Esophagus muscularis mucosa (tissue), 4 donors: ENCODE results near the gene HNRNPH1. TPM values are rescaled to one million over a fixed set of nuclear protein-coding genes. Genes with fewer than 3 reads are reported as not detected.
"Not testable (repeated sequence)": the region's sequence is repeated elsewhere in the genome, so short reads cannot be mapped to it uniquely, and the experiment has no call there.

Experiments used
- DNase-seq: peaks from one replicate; pipeline ENCODE4 v3.0.0-alpha.2; 2017; ENCODE audit errors: extremely low spot score
- H3K27ac ChIP-seq, 4 donors: fragments of 200-600 bp; sonication (generic); replicated peaks in 1 of 4; 1 replicate in 3 of 4; 2 replicates in 1 of 4; pipeline ENCODE4 v1.5.1; 2016 to 2019; ENCODE audit warnings: mild to moderate bottlenecking in 1 of 4
- H3K27me3 ChIP-seq, 4 donors: fragments of 200-600 bp; sonication (generic); one replicate each; pipeline versions ENCODE4 v1.5.1 to v1.6.0; 2016 to 2019
- H3K36me3 ChIP-seq, 4 donors: fragments of 200-600 bp; sonication (generic); one replicate each; pipeline ENCODE4 v1.5.1; 2016 to 2019
- H3K4me1 ChIP-seq, 4 donors: fragments of 200-600 bp; sonication (generic); one replicate each; pipeline ENCODE4 v1.5.1; 2016 to 2019
- H3K4me3 ChIP-seq, 4 donors: fragments of 200-600 bp; sonication (generic); 1 replicate in 2 of 4; 2 replicates in 2 of 4; pipeline ENCODE4 v1.5.1; 2016 to 2019; ENCODE audit warnings: mild to moderate bottlenecking in 4 of 4, moderate library complexity in 1 of 4
- H3K9me3 ChIP-seq, 4 donors: fragments of 200-600 bp; sonication (generic); 1 replicate in 3 of 4; 2 replicates in 1 of 4; pipeline ENCODE4 v1.5.1; 2016 to 2019
- CTCF ChIP-seq, 3 experiments: fragments of 200-600 bp in 2 of 3; fragments of 450-650 bp in 1 of 3; sonication (generic) in 2 of 3; IDR thresholded peaks; one replicate each; pipeline ENCODE4 v1.5.1; 2017 to 2019; ENCODE audit warnings: antibody characterized with exemption in 3 of 3, mild to moderate bottlenecking in 2 of 3, moderate library complexity in 1 of 3
- EP300 ChIP-seq: sonication (generic); formaldehyde crosslinking; IDR thresholded peaks from one replicate; pipeline ENCODE4 v1.6.1; 2017; ENCODE audit warnings: antibody characterized with exemption
- POLR2A ChIP-seq: fragments of 450-650 bp; IDR thresholded peaks from one replicate; pipeline ENCODE4 v1.6.1; 2017; ENCODE audit warnings: antibody characterized with exemption, moderate library complexity, mild to moderate bottlenecking, low read depth
- POLR2AphosphoS5 ChIP-seq, 2 donors: sonication (generic); formaldehyde crosslinking; IDR thresholded peaks; one replicate each; pipeline ENCODE4 v1.6.1; 2017; ENCODE audit warnings: antibody characterized with exemption in 2 of 2
- WGBS: methylation state at CpG from one replicate; pipeline ENCODE4 v1.1.5; 2018; 5-methylcytosine and 5-hydroxymethylcytosine counted together
- intact Hi-C: fragments of 100-400 bp; cut with DNase I; formaldehyde crosslinking; loops from one replicate; pipeline ENCODE4 v1.15.1; 2023
- total RNA-seq, 4 donors: library from RNA; depleted of rRNA; stranded (reverse); fragments of >200 nt; gene quantifications; one replicate each; pipeline versions ENCODE4 v1.1.0 to v1.2.1, GENCODE V29; 2016

The HNRNPH1 gene
- total RNA-seq, 4 donors from 2014 or later: 234 to 369 (median 244) TPM

- Histone ChIP-seq H3K9me3 (no peaks in the 10 kb centered on the region), H3K27ac (no peak overlapping the region), H3K4me3 (no peak overlapping the region), H3K36me3 (no peaks in the 10 kb centered on the region), H3K4me1 (no peaks in the 10 kb centered on the region), H3K27me3 (no peaks in the 10 kb centered on the region)
- intact Hi-C loops: no loop called here
- 83% methylated on average over 9 of the region's 9 CpGs for WGBS
- no peak for TF ChIP-seq EP300
- no peak for TF ChIP-seq POLR2AphosphoS5 (IDR thresholded peaks at IDR 0.05)
- no peak for TF ChIP-seq CTCF (IDR thresholded peaks at IDR 0.05)
- no peak for TF ChIP-seq POLR2A
- DNase-seq: no peak
Observed at GRCh38 chr5:179648410-179648809, 24.9 kb upstream of the HNRNPH1 start.

- intact Hi-C loops, H3K36me3 ChIP-seq, H3K4me1 ChIP-seq, H3K27me3 ChIP-seq, H3K27ac ChIP-seq, H3K9me3 ChIP-seq, DNase-seq, H3K4me3 ChIP-seq: not testable (repeated sequence)
- 79% methylated on average over 3 of the region's 5 CpGs for WGBS
Observed at GRCh38 chr5:179644766-179645165, 21.3 kb upstream of the HNRNPH1 start.

GRCh38 chr5:179643141-179643920, 19.9 kb upstream of the HNRNPH1 start:
- H3K36me3 ChIP-seq, H3K27ac ChIP-seq, H3K4me3 ChIP-seq, H3K27me3 ChIP-seq, H3K4me1 ChIP-seq, DNase-seq, intact Hi-C loops, H3K9me3 ChIP-seq: not testable (repeated sequence)
- WGBS: 76% methylated on average over 11 of the region's 16 CpGs

GRCh38 chr5:179642626-179643025, 19.2 kb upstream of the HNRNPH1 start:
- H3K27me3 ChIP-seq, H3K27ac ChIP-seq, DNase-seq, H3K4me3 ChIP-seq, H3K9me3 ChIP-seq, H3K4me1 ChIP-seq, H3K36me3 ChIP-seq, intact Hi-C loops: not testable (repeated sequence)
- 69% methylated on average over 9 of the region's 17 CpGs for WGBS

GRCh38 chr5:179641745-179642144, 18.3 kb upstream of the HNRNPH1 start:
- no CpG with 5 or more reads among the region's 4 CpGs for WGBS

GRCh38 chr5:179639296-179639695, 15.8 kb upstream of the HNRNPH1 start:
- H3K4me1 ChIP-seq, H3K9me3 ChIP-seq, H3K36me3 ChIP-seq, H3K4me3 ChIP-seq, H3K27me3 ChIP-seq, H3K27ac ChIP-seq, DNase-seq, intact Hi-C loops: not testable (repeated sequence)
- 94% methylated on average over 11 of the region's 11 CpGs for WGBS

More at GRCh38 chr5:179641745-179642144, 18.3 kb upstream of the HNRNPH1 start:
- H3K27me3 ChIP-seq, H3K4me1 ChIP-seq, DNase-seq, H3K4me3 ChIP-seq, H3K27ac ChIP-seq, H3K36me3 ChIP-seq, intact Hi-C loops, H3K9me3 ChIP-seq: not testable (repeated sequence)

GRCh38 chr5:179634370-179635172, 11.1 kb upstream of the HNRNPH1 start:
- H3K36me3 ChIP-seq, intact Hi-C loops, H3K9me3 ChIP-seq, H3K27me3 ChIP-seq, DNase-seq: not testable (repeated sequence)
- Histone ChIP-seq H3K4me3 (peak overlapping the region in 1 of 4 donors; percentile 27), H3K27ac (peak overlapping the region in 1 of 4 donors; percentile 50), H3K4me1 (peaks cover 5 to 11% (median 7%) of the 10 kb centered on the region in 4 donors)
- no CpG with 5 or more reads among the region's 49 CpGs for WGBS

- H3K27me3 ChIP-seq, H3K9me3 ChIP-seq, DNase-seq, intact Hi-C loops, H3K36me3 ChIP-seq: not testable (repeated sequence)
- peak overlapping the region in 3 of 4 donors; percentile 48 to 62 (median 62) for H3K27ac ChIP-seq
- 61% methylated on average over 21 of the region's 38 CpGs for WGBS
- peaks cover 5 to 11% (median 7%) of the 10 kb centered on the region in 4 donors for H3K4me1 ChIP-seq
- peak overlapping the region; percentile 37 to 52 (median 43) for H3K4me3 ChIP-seq
Observed at GRCh38 chr5:179633501-179634369, 10.3 kb upstream of the HNRNPH1 start.
